Upper lobe of left lung (tissue), 6 donors: ENCODE results near the gene FCRL4. TPM values are rescaled to one million over a fixed set of nuclear protein-coding genes. Genes with fewer than 3 reads are reported as not detected.

Experiments
- ATAC-seq, 2 donors: fragments of 200-7000 bp; cut with Tn5 transposase; one replicate each; pipeline ENCODE4 v1.9.1; 2022; ENCODE audit warnings: mild to moderate bottlenecking in 2 of 2, moderate library complexity in 2 of 2; ENCODE audit not compliant: low FRiP score in 2 of 2
- DNase-seq, 2 donors: peaks; one replicate each; pipeline ENCODE4 v3.0.0-alpha.2; 2019 to 2020
- H3K27ac ChIP-seq, 4 donors: fragments of 200-600 bp; sonication (generic); one replicate each; pipeline ENCODE4 v1.5.1; 2016 to 2019
- H3K27me3 ChIP-seq, 4 donors: fragments of 200-600 bp; sonication (generic); one replicate each; pipeline ENCODE4 v1.5.1; 2017 to 2019
- H3K36me3 ChIP-seq, 4 donors: fragments of 200-600 bp; sonication (generic); one replicate each; pipeline ENCODE4 v1.5.1; 2016 to 2019
- H3K4me1 ChIP-seq, 4 donors: fragments of 200-600 bp; sonication (generic); one replicate each; pipeline ENCODE4 v1.5.1; 2018 to 2019
- H3K4me3 ChIP-seq, 4 donors: fragments of 200-600 bp; sonication (generic); one replicate each; pipeline ENCODE4 v1.5.1; 2017 to 2019; ENCODE audit warnings: mild to moderate bottlenecking in 2 of 4, moderate library complexity in 1 of 4
- H3K9me3 ChIP-seq, 4 donors: fragments of 200-600 bp; sonication (generic); one replicate each; pipeline ENCODE4 v1.5.1; 2018 to 2019
- EP300 ChIP-seq, 4 donors: sonication (generic); formaldehyde crosslinking; IDR thresholded peaks; one replicate each; pipeline ENCODE4 v1.5.1; 2017; ENCODE audit warnings: antibody characterized with exemption in 4 of 4, control low read depth in 2 of 4
- POLR2A ChIP-seq, 4 donors: fragments of 450-650 bp; IDR thresholded peaks; one replicate each; pipeline ENCODE4 v1.5.1; 2016 to 2017; ENCODE audit warnings: antibody characterized with exemption in 4 of 4, mild to moderate bottlenecking in 2 of 4
- POLR2AphosphoS5 ChIP-seq, 2 donors: sonication (generic); formaldehyde crosslinking; IDR thresholded peaks; one replicate each; pipeline ENCODE4 v1.5.1; 2017; ENCODE audit warnings: antibody characterized with exemption in 2 of 2
- WGBS, 2 donors: methylation state at CpG; one replicate each; pipeline ENCODE4 v1.1.5; 2017 to 2018; 5-methylcytosine and 5-hydroxymethylcytosine counted together
- total RNA-seq, 6 donors: library from RNA; depleted of rRNA in 4 of 6; stranded (reverse); fragments of >200 nt in 4 of 6; gene quantifications; one replicate each; pipeline versions ENCODE4 v1.1.0 to v1.2.1, GENCODE V29; 2016 to 2021
- TF ChIP-seq, protein P1 (sequence below), 6 experiments: fragments of 450-650 bp in 4 of 6; fragments of 200-600 bp in 2 of 6; sonication (generic) in 2 of 6; IDR thresholded peaks; one replicate each; pipeline ENCODE4 v1.5.1; 2016 to 2019; ENCODE audit warnings: antibody characterized with exemption in 6 of 6
- donor health status: DM: no; HTN: no; CAD: no; lungs with moderate emphysema.
- donor health status: DM: no; HTN: yes; CAD: no; lungs with severe emphysema.

Gene FCRL4
- total RNA-seq, 6 donors from 2014 or later = not detected

DNA sequence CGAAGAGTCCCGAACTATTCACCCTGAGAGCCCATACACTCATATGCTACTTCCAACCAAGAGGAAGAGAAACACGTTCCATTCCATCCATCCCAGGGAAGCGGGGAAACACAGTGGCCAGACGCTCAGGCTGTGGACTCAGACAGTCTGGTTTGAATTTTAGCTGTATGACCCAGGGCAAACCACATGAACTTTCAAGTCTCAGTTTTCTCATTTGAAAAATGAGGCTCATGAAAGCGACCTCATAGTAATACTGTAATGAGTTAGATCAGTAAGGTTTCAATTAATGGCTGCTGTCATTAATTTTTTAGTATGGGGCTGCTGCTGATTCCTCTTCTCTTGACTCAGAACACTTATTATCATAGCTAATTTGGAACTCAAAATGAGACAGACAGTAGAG is 1.5 kb downstream of the FCRL4 start:
- TF ChIP-seq EP300 (IDR thresholded peaks at IDR 0.05) = no peak
- TF ChIP-seq, protein P1, sequence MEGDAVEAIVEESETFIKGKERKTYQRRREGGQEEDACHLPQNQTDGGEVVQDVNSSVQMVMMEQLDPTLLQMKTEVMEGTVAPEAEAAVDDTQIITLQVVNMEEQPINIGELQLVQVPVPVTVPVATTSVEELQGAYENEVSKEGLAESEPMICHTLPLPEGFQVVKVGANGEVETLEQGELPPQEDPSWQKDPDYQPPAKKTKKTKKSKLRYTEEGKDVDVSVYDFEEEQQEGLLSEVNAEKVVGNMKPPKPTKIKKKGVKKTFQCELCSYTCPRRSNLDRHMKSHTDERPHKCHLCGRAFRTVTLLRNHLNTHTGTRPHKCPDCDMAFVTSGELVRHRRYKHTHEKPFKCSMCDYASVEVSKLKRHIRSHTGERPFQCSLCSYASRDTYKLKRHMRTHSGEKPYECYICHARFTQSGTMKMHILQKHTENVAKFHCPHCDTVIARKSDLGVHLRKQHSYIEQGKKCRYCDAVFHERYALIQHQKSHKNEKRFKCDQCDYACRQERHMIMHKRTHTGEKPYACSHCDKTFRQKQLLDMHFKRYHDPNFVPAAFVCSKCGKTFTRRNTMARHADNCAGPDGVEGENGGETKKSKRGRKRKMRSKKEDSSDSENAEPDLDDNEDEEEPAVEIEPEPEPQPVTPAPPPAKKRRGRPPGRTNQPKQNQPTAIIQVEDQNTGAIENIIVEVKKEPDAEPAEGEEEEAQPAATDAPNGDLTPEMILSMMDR (IDR thresholded peaks at IDR 0.05) = no peak
- 85 to 89% methylated on average over 6 of the region's 6 CpGs for WGBS, 2 donors
- Histone ChIP-seq H3K36me3 (no peaks in the 10 kb centered on the region), H3K27me3 (no peaks in the 10 kb centered on the region), H3K4me1 (no peaks in the 10 kb centered on the region), H3K9me3 (no peaks in the 10 kb centered on the region), H3K27ac (no peak overlapping the region), H3K4me3 (no peak overlapping the region)
- no peak for DNase-seq
- no peak for ATAC-seq

DNA sequence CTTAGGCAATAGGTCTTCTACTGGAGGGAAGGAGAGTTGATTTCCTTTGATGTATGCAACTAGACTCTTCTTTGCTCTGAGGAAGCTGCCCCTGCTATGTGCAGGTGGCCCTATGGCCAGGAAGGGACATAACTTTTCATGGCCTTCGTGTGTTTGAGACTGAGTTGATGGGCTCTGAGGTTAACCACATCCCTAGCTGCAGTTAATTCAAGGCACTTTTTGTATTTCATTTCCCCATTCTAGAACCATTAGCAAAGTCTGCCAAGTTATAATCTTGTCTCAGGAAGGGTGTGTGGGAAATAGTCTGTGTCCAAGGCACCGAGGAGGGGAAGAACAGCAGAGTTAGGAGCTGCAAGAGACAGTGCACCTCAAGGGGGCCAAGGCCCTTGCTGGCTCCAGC is 2.5 kb downstream of the FCRL4 start:
- no peak overlapping the region for H3K27ac ChIP-seq
- TF ChIP-seq EP300 (IDR thresholded peaks at IDR 0.05) (no peak), POLR2AphosphoS5 (IDR thresholded peaks at IDR 0.05) (no peak), POLR2A (IDR thresholded peaks at IDR 0.05) (no peak)
- TF ChIP-seq, protein P1 (IDR thresholded peaks at IDR 0.05) = no peak
- no peak for ATAC-seq
- no peaks in the 10 kb centered on the region for H3K4me1 ChIP-seq
- H3K9me3 ChIP-seq = no peaks in the 10 kb centered on the region
- WGBS, 2 donors = 56 to 64% methylated on average over 2 of the region's 2 CpGs
- DNase-seq = no peak
- no peak overlapping the region for H3K4me3 ChIP-seq
- H3K27me3 ChIP-seq = no peaks in the 10 kb centered on the region
- H3K36me3 ChIP-seq = no peaks in the 10 kb centered on the region

DNA sequence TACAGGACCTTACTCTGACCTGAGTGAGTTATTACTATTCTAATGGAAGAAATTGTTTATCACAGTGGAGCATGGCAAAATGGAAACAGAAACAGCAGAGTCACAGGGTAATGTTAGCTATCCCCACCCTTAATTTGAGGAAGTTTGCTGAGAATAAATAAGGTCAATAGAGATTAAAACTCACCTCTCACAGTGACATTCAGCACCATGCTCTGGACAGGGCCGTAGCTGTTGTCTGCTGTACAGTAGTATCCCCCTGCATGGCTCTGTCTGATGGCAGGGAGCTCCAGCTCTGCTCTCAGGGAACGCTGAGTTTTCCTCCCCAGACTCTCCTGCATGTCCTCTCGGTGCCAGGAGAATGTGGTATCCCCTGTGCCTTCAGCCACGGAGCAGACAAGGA is 11.9 kb downstream of the FCRL4 start:
- DNase-seq = no peak
- Histone ChIP-seq H3K9me3 (peaks cover 0 to 6% (median 3%) of the 10 kb centered on the region in 4 donors), H3K36me3 (no peaks in the 10 kb centered on the region), H3K27ac (no peak overlapping the region), H3K4me1 (no peaks in the 10 kb centered on the region), H3K27me3 (no peaks in the 10 kb centered on the region), H3K4me3 (no peak overlapping the region)
- TF ChIP-seq POLR2A (IDR thresholded peaks at IDR 0.05) (no peak), POLR2AphosphoS5 (IDR thresholded peaks at IDR 0.05) (no peak), EP300 (IDR thresholded peaks at IDR 0.05) (no peak)
- TF ChIP-seq, protein P1 (IDR thresholded peaks at IDR 0.05) = no peak
- WGBS, 2 donors = 54 to 68% methylated on average over 3 to 4 of the region's 4 CpGs
- no peak for ATAC-seq

DNA sequence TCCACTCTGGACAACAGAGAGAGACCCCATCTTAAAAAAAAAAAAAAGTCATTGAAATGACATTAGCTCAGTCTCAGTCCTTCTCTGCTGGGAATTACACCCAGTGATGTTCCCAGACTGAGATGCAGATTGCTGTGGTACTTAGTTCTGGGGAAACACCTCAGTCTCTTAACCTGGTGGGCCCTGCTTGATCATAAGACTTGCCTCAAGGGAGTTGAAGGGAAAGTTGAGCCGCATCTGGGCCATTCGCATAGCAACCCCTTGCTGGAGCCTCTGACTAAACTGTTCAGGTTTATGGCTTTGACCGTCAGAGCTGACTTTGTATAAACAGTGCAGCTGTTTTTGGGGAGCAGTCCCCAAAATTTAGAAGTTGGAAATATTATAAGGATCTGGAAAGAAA is 13.4 kb downstream of the FCRL4 start:
- H3K4me1 ChIP-seq = no peaks in the 10 kb centered on the region
- no peak overlapping the region for H3K27ac ChIP-seq
- no peak overlapping the region for H3K4me3 ChIP-seq
- DNase-seq (no peak), ATAC-seq (no peak)
- no peaks in the 10 kb centered on the region for H3K27me3 ChIP-seq
- 87 to 92% methylated on average over 3 of the region's 3 CpGs for WGBS, 2 donors
- no peaks in the 10 kb centered on the region for H3K36me3 ChIP-seq
- peaks cover 0 to 6% (median 3%) of the 10 kb centered on the region in 4 donors for H3K9me3 ChIP-seq
- TF ChIP-seq POLR2A (IDR thresholded peaks at IDR 0.05) = no peak
- no peak for TF ChIP-seq POLR2AphosphoS5 (IDR thresholded peaks at IDR 0.05)
- no peak for TF ChIP-seq EP300 (IDR thresholded peaks at IDR 0.05)
- TF ChIP-seq, protein P1 (IDR thresholded peaks at IDR 0.05) = no peak

DNA sequence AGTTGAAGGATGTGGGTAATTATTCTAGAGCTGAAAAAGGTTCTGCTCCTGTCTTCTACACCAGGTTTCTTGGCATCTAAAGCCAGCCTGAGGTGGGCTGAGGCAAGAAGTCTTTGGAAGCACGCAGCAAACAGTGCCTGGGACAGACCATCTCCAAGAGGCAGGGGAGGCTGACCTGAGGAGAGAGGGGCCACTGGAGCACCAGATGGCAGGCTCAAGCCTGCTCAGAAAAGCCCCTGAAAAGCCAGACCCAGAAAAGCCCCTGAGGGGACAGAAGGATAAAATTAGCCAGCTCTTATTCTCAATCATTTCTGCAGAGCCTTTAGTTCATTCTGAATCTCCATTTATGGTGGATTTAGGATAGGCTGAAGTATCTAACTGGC is 17.1 kb downstream of the FCRL4 start:
- H3K36me3 ChIP-seq = no peaks in the 10 kb centered on the region

More for the DNA sequence above, 17.1 kb downstream of the FCRL4 start:
- H3K9me3 ChIP-seq = peaks cover 0 to 6% (median 3%) of the 10 kb centered on the region in 4 donors
- DNase-seq (no peak), ATAC-seq (no peak)
- TF ChIP-seq, protein P1 (IDR thresholded peaks at IDR 0.05) = no peak
- TF ChIP-seq EP300 (IDR thresholded peaks at IDR 0.05) = no peak
- TF ChIP-seq POLR2AphosphoS5 (IDR thresholded peaks at IDR 0.05) = no peak
- no peak overlapping the region for H3K4me3 ChIP-seq
- no peak overlapping the region for H3K27ac ChIP-seq
- WGBS, 2 donors = 56 to 57% methylated on average over 1 of the region's 1 CpG
- H3K27me3 ChIP-seq = no peaks in the 10 kb centered on the region
- no peaks in the 10 kb centered on the region for H3K4me1 ChIP-seq
